ENCODE measurements around the gene TJP1.

DNA sequence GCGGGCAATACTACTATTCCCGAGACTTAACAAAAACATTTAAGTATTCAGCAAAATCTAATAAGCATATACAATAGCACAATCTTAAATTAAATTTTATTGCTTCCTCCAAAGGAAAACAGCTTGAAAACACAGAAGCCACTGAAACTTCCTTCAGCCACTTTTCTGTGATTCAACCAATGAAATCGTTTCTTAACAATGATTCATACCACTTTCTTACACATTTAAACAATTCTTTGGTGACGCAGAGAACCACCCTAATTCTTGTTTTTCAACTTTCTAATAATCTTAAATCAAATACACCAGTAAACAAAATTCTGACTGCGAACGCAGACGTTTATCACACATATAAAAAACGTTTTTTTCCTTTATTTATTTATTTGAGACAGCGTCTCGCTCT lies 4.1 kb downstream of the TJP1 start:
- TF ChIP-seq, protein P1, sequence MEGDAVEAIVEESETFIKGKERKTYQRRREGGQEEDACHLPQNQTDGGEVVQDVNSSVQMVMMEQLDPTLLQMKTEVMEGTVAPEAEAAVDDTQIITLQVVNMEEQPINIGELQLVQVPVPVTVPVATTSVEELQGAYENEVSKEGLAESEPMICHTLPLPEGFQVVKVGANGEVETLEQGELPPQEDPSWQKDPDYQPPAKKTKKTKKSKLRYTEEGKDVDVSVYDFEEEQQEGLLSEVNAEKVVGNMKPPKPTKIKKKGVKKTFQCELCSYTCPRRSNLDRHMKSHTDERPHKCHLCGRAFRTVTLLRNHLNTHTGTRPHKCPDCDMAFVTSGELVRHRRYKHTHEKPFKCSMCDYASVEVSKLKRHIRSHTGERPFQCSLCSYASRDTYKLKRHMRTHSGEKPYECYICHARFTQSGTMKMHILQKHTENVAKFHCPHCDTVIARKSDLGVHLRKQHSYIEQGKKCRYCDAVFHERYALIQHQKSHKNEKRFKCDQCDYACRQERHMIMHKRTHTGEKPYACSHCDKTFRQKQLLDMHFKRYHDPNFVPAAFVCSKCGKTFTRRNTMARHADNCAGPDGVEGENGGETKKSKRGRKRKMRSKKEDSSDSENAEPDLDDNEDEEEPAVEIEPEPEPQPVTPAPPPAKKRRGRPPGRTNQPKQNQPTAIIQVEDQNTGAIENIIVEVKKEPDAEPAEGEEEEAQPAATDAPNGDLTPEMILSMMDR (IDR thresholded peaks at IDR 0.05; ENCODE audit: control extremely low read depth in 1 of 3, insufficient read depth in 1 of 3, low read depth in 1 of 3, low read length in 3 of 3), result no peak
- no peak for TF ChIP-seq TCF12 (IDR thresholded peaks at IDR 0.05; ENCODE audit: low read depth, low read length)
- TF ChIP-seq, protein P2, sequence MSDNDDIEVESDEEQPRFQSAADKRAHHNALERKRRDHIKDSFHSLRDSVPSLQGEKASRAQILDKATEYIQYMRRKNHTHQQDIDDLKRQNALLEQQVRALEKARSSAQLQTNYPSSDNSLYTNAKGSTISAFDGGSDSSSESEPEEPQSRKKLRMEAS (IDR thresholded peaks at IDR 0.05), result no peak
